Epidermal melanocyte (primary cell): Measurements from ENCODE around the gene CCDC40.

Experiments
- DNase-seq: peaks from one replicate; pipeline ENCODE4 v3.0.0; 2011; ENCODE audit warnings: low spot score; ENCODE audit not compliant: insufficient read length

Gene CCDC40

GRCh38 chr17:80138856-80139426 is 102.5 kb downstream of the CCDC40 start:
- DNase-seq = no peak

GRCh38 chr17:80141463-80142165 is 105.2 kb downstream of the CCDC40 start:
- DNase-seq = no peak

- no peak for DNase-seq
Measured at GRCh38 chr17:80142929-80143328, 106.5 kb downstream of the CCDC40 start.

GRCh38 chr17:80145076-80146075 is 108.9 kb downstream of the CCDC40 start:
- DNase-seq = no peak

- peak; percentile 48 for DNase-seq
Measured at GRCh38 chr17:80146121-80147034, 109.9 kb downstream of the CCDC40 start.

GRCh38 chr17:80147035-80147822 is 110.8 kb downstream of the CCDC40 start, which contains the start of gene EIF4A3:
TSS of gene EIF4A3 (minus strand) at chr17:80147128. CDS start at chr17:80146961, 167 bp downstream.
- DNase-seq = peak; percentile 95
